ENCODE measurements around the gene HRAS.

Gene HRAS

DNA sequence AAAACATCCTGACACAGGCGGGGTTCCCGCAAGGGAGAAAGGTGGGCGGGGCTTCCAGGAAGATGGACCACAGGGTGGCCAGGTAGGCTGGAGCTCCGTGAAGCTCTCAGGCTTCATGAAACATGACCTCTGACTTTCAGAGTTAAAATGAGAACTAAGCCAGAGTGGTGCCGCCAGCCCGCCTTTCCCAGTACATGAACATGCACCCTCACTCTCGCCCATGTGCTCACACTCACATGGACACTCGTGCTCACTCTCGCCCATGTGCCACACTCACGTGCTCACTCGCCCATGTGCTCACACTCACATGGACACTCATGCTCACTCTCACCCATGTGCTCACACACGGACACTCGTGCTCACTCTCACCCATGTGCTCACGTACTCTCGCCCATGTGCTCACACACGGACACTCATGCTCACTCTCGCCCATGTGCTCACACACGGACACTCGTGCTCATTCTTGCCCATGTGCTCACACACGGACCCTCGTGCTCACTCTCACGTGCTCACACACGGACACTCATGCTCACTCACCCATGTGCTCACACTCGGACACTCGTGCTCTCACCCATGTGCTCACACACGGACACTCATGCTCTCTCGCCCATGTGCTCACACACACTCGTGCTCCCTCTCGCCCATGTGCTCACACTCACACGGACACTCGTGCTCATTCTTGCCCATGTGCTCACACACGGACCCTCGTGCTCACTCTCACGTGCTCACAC lies 38.4 kb downstream of the HRAS start:
- DNase-seq (ENCODE audit: low spot score): no peak

DNA sequence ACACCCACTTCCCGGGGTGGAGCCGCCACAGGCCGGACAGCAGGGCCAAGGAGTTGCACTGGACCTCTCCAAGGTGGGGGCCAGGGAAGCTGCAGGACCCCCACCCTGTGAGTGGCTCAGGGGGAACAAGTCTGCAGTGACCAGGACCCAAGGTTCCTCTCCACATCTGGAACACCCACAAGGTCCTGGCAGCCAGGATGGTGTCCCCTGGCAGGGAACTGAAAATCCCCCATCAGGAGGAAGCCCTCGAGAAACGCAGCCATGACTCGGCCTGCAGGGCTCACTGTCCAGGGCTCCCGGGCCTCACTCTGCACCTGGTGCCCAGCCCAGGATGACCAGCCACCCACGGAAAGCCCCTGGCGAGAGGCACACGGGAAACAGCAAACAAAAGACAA lies 39.8 kb downstream of the HRAS start:
- DNase-seq (ENCODE audit: low spot score): no peak

DNA sequence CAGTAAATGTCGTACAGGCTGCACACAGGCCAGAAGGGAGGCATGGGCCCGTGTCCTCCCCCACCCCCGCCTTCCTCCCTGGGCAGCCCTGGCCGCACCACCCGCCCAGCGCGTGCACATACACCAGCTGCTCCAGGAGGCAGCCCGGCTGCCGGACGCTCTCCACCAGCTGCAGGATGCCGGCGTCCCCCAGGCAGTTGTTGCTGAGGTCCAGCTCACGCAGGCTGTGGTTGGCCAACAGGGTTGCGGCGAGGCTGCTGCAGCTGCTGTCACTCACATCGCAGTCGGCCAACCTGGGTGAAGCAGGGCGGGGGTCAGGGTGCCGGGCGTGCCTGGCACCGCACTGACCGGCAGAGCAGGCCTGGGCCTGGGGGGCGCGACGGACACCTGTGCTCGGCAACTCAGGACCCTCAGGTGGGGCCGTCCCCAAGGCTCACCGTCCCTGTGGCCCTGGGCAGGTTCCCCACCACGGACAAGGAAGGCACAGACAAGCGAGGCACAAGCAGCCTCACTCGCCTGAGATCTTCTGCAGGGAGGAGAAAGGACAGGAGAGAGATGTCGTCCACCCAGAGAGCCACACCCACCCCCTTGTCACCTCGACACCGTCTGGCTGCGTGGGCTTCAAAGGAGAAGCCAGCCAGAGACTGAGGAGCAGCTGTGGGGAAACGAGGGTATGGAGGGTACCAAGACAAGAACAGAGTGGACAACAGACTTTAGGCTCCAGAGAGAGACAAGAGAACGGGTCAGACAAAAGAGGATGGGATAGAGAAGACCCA lies 40.4 kb downstream of the HRAS start:
- no peak for DNase-seq (ENCODE audit: low spot score)

DNA sequence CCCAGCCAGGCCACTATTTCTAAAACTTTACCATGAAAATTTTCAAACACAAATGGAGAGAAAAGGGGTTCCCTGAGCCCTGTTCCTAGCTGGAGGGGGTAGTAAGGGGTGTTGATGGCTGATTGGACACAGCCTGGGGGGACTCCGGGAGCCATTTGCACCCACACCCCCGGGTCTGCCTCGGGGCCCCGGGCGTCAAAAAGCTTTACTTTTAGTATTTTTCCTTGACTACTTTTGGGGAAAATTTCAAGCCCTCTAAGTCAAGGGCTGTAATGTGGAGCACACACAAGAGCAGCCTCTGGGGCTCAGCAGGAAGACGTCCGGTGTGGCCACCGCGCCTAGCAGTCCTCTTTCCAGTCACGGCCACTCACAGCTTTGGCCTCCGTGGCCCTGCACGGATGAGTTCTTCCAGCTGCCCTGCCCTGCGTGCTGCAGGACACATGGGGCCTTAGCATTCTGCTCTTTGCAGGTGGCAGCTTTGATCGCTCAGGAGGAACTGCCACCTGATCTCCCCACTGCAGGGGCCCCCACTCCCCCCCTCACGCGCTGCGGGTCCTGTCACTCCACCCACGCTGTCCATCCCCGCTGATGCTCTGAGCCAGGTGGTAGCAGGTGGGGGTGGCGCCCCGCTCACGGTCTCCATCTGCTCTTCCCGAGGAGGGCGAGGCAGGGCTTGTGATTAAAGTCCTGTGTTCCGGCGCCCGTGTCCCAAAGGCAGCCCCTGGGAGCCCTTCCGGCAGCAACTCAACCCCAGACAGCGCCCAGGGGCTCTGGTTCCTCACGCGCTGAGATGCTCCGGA lies 42.7 kb downstream of the HRAS start:
- DNase-seq (ENCODE audit: low spot score): no peak

DNA sequence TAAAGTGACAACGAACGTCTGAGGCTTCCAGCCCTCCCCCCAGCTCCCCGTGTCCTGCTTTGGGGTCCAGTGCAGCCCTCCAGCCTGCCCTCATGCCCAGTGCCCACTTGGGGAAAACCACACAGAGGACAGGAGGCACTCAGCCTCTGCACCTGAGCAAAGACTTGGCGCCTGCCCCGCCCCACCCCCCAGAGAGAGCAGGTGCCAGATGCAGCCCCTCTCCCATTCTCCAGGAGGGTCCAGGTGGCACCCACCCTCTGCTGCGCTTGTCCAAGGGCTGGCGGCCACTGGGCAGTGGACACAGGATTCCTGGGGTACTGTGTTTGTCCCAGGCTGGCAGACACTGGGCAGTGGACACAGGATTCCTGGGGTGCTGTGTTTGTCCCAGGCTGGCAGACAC lies 44.0 kb downstream of the HRAS start:
- no peak for DNase-seq (ENCODE audit: low spot score)

DNA sequence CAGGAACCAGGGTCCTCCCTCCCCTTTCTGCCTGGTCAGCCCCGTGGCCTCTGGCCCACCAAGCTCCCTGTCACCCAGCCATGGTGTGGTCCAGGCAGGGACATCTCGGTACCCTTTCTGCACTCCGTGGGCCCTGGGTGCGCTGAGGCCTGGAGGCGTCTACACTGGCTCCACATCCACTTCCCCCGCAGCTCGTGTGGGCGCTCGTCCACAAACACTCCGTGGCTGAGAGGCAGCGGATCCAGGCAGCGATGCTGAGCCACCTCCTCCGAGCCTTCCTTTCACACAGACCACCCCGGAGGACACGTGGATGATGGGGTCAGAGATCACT lies 44.5 kb downstream of the HRAS start:
- DNase-seq (ENCODE audit: low spot score): no peak

DNA sequence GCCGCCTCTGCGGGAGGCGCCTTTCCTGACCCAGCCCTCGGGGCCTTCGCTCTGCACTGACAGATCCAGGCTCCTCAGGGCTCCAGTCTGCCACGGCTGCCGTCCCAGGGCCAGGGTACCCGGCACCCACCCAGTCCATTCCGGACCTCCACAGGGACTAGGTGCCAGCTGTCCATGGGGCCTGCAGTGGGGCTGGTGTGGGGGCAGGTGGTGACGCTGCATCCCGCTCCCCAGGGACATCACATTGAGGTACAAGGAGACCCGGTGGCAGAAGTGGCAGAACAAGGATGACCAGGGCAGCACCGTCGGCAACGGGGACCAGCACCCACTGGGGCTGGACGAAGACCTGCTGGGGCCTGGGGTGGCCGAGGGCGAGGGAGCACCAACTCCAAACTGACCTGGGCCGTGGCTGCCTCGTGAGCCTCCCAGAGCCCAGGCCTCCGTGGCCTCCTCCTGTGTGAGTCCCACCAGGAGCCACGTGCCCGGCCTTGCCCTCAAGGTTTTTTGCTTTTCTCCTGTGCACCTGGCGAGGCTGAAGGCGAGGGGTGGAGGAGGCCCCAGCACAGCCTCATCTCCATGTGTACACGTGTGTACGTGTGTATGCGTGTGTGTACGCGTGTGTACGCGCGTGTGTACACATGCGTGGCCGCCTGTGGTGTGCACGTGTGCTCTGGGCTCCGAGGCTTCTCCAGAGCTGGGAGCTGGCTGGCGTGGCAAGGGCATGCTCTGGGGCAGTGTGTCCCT lies 45.0 kb downstream of the HRAS start:
- DNase-seq (ENCODE audit: low spot score): no peak

DNA sequence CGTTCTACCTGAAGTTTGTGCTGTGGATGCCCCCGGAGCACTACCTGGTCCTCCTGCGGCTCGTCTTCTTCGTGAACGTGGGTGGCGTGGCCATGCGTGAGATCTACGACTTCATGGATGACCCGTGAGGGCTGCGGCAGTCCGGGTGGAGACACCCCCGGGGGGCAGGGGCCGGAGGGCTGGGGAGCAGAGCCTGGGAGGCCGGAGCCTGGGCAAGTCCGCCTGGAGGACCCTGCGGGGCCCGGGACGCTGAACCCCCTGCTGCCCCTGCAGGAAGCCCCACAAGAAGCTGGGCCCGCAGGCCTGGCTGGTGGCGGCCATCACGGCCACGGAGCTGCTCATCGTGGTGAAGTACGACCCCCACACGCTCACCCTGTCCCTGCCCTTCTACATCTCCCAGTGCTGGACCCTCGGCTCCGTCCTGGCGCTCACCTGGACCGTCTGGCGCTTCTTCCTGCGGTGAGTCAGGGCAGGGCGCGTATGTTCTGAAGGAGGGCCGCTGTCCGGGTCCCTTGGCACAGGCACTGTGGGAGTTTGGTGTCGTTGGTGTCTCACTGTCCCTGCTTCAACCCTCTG lies 45.7 kb downstream of the HRAS start:
- no peak for DNase-seq (ENCODE audit: low spot score)

DNA sequence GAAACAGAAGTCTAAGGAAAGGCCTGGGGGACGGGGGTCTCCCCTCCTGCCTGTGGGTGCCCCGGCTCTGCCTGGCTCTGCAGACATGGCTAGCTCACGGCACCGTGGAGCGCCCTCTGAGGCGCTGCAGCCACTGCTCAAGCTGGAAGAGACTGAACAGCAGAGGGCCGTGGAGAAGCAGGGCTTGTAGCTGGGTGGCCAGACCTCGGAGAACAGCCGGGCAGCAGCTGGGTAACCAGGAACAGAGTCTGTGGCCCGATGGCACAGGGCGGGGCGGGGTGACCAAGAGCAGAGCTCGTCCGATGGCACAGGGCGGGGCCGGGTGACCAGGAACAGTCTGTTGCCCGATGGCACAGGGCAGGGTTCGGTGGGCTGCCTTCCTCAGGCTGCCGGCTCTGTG lies 46.4 kb downstream of the HRAS start:
- DNase-seq (ENCODE audit: low spot score): no peak

DNA sequence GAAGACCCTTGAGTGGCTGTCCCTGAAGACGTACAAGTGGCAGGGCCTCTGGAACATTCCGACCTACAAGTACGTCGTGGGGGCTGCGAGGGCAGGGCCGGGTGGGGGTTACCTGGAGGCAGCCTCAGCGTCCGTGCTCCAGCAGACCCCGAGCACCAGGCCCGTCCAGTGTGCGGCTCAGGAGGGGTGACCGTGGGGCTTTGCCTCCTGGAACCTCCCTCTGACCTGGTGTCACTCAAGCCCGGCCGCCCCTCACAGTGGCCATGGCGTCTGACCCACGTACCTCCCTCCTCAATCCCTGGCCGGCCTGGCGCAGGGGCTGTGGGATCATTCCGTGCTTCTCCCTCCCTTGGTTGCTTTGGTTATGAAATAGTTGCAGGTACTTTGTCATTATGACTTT lies 46.8 kb downstream of the HRAS start:
- DNase-seq (ENCODE audit: low spot score): no peak

DNA sequence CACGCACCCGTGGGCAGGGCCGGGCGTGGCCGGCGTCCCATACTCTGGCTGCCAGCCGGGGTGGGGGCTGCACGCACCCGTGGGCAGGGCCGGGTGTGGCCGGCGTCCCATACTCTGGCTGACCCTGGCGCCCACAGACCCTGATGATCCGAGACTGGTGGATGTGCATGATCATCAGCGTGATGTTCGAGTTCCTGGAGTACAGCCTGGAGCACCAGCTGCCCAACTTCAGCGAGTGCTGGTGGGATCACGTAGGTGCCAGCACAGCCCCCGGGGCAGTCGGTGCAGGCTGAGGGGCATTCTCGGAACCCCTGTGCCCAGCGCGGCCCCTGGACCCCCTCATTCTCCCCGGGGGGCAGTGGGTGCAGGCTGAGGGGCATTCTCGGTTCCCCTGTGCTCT lies 47.3 kb downstream of the HRAS start:
- no peak for DNase-seq (ENCODE audit: low spot score)

DNA sequence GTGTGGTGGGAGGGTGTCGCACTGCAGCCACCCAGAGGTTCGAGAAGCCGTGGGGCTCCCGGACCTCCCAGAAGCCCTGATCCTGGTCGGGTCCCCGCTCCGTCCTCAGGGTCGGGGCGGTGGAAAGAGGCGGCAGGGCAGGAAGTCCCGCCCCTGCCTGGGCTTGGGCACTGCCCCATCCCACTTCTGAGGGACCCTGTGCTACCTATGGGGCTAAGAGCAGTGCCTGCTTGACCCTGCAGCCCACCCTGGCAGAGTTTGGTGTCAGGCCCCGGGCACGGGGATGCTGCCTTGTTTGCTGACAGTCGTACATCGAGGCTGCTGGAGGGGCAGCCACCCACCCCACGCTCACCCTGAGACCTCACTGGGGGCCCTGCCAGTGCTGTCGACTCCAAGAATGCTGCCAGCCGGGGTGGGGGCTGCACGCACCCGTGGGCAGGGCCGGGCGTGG lies 47.8 kb downstream of the HRAS start:
- DNase-seq (ENCODE audit: low spot score): no peak

DNA sequence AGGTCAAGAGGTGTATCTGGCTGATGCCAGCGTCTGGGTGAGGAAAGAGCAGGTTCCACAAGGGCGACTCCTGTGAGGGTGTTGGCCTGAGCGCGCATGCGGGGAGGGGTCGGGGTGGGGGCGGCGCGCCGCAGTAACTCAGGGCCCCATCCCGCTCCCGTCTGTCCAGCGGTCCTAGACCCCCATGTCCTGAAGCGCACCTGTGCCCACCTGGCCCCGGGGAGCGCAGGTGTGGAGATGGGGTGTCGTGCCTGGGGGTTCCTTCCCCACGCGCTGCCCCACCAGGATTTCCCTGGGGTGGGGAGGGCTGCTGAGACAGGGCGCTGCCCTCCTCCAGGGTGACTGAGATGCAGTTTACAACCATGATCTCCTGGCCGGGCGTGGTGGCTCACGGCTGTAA lies 49.2 kb downstream of the HRAS start:
- no peak for DNase-seq (ENCODE audit: low spot score)

DNA sequence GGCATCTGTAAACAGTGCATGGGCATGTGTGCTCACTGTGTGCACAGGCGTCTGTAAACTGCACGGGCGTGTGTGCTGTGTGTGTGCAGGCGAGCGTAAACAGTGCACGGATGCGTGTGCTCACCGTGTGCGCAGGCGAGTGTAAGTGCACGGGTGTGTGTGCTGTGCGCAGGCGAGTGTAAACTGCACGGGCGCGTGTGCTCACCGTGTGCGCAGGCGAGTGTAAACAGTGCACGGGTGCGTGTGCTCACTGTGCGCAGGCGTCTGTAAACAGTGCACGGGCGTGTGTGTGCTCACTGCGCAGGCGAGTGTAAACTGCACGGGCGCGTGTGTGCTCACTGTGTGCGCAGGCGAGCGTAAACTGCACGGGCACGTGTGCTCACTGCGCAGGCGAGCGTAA lies 50.8 kb downstream of the HRAS start:
- no peak for DNase-seq (ENCODE audit: low spot score)

Small RNA genes within 50 kb of the gene (small RNA-seq; reads per million reads assigned to genes)
- 3.9 to 61.7 reads per million in 2 experiments for gene MIR210

All from SK-N-DZ (cell line).